Lower leg skin (tissue), 3 donors: ENCODE data around the gene BRF1.

Experiments
- POLR2A ChIP-seq, 2 donors: fragments of 450-650 bp; IDR thresholded peaks; one replicate each; pipeline ENCODE4 v1.6.1; 2016 to 2017; ENCODE audit warnings: antibody characterized with exemption in 2 of 2, mild to moderate bottlenecking in 1 of 2, moderate library complexity in 1 of 2
- TF ChIP-seq, protein P1 (sequence below), 3 donors: fragments of 450-650 bp; IDR thresholded peaks; one replicate each; pipeline ENCODE4 v1.5.1; 2016; ENCODE audit warnings: antibody characterized with exemption in 3 of 3, mild to moderate bottlenecking in 3 of 3, moderate library complexity in 2 of 3

DNA sequence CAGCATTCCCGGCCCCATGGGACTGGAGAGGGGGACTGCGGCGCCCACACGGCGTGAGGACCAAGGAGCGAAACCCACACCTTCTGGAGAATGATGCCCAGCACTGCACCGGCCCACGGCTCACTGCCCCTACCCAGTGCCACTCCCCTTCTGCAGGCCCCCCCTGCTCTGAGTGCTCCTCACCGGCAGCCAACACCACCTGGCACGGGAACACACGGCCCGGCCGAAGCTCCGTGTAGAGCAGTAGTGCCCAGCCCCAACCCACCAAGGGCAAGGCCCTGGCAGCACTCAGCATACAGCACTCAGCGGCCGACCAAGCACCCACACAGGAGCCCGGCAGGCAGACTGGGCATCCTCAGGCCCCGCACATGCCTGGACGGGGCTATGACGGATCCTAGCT lies 39.0 kb downstream of the BRF1 start:
- TF ChIP-seq, protein P1, sequence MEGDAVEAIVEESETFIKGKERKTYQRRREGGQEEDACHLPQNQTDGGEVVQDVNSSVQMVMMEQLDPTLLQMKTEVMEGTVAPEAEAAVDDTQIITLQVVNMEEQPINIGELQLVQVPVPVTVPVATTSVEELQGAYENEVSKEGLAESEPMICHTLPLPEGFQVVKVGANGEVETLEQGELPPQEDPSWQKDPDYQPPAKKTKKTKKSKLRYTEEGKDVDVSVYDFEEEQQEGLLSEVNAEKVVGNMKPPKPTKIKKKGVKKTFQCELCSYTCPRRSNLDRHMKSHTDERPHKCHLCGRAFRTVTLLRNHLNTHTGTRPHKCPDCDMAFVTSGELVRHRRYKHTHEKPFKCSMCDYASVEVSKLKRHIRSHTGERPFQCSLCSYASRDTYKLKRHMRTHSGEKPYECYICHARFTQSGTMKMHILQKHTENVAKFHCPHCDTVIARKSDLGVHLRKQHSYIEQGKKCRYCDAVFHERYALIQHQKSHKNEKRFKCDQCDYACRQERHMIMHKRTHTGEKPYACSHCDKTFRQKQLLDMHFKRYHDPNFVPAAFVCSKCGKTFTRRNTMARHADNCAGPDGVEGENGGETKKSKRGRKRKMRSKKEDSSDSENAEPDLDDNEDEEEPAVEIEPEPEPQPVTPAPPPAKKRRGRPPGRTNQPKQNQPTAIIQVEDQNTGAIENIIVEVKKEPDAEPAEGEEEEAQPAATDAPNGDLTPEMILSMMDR (IDR thresholded peaks at IDR 0.05), result no peak
- TF ChIP-seq POLR2A (IDR thresholded peaks at IDR 0.05), result no peak
